SKM-1 (cell line): ENCODE data around the gene PPIF.

Source experiments
- DNase-seq: peaks from one replicate; lab custom pipeline; 2025; ENCODE audit not compliant: unreplicated experiment; lab: John Stamatoyannopoulos, UW

Gene PPIF

DNA sequence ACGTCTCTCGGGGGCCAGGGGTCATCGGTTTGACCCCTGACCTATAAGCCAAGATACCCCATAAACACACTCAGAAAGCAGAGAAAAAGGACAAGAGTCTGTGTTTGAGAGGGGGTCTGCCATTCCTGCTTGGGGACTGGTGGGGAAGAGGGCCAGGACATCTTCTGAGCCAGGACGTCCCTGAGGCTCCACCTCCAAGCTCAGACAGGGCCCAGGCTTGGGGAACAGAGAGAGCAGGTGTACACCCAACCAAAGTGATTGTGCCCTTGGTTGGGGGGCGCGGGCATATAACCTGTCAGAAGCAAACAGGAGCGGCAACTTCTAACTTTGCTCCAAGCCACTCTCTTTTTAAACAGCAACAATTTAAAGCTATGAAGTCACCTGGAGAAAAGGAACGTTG is 33.9 kb upstream of the PPIF start:
- no peak for DNase-seq

DNA sequence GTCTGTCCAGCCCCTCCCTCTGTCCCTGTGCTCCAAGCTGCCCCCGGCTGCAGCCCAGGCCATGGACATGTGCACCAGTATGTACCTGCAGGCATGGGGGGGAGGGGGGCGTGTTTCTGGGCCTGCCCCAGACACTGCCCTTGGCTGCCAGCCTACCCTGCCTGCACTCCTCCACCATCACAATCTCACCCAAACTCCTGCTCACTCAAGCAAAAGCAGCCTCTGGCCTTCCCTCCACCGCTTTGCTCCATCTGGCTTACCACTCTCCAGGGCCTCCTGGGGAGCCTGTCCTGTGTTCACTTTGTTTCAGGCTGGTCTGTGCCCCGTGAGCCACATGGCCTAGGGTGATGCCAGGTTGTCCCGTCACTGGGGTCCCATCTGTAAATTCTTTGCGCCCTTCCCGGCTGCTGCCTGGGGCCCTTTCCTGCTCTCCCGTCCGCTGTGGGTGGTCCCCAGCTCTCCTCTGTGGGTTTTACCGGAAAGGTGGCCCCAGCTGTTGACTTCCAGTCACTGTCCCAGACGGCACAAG is 33.3 kb upstream of the PPIF start:
- DNase-seq = no peak

DNA sequence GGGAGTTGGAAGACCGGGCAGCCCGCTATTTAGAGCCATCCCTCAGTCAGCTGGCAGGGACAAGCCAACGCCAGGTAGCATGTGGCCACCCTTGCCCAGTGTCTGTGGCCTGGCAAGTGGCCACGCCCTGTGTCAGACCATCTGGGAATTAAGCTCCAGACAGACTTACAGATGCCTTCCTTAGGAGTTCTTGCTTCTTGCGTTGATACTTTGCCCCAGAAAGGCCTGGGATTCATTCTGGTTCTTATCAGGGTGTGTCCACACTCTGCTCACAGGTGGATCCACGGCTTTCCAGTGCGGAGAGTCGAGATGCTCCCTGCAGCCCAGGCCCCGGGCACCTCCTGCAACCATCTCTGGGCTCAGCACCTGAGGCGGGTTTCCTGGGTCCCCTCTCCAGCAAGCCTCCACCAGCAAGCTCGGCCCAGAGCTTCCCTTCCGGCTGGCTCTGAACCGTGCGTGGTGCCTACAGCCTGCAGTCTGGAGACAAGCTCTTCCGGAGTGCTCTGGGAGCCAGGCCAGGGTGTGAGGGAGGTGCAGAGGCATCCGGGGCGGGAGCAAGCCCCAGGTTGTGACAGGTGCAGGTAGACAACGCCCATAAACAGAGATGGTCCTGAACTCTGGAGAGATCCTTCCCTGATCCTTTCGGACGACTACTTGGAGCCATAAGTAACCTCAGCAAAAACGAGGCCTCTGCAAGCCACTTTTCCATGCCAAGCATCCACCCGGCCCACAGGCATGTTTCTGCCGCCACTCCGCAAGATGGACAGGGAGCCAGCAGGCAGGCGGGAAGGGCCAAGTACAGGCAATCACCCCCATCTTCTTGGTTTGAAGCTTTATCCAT is 32.3 kb upstream of the PPIF start:
- DNase-seq = no peak

DNA sequence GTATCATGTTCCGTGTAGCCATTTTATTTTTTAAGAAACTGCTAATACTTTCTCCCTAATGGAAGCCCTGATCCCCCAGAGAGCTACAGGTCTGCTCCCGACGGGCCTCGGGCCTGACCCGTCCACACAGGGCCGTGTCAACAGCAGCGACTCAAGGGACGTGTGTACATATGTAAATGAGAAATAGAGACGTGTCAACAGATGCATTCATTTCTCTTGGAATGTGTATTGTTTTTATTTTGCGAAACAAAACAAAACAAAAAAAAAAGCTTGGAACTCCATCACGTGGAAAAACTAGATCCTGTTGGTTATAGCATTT is 31.7 kb upstream of the PPIF start:
- no peak for DNase-seq

DNA sequence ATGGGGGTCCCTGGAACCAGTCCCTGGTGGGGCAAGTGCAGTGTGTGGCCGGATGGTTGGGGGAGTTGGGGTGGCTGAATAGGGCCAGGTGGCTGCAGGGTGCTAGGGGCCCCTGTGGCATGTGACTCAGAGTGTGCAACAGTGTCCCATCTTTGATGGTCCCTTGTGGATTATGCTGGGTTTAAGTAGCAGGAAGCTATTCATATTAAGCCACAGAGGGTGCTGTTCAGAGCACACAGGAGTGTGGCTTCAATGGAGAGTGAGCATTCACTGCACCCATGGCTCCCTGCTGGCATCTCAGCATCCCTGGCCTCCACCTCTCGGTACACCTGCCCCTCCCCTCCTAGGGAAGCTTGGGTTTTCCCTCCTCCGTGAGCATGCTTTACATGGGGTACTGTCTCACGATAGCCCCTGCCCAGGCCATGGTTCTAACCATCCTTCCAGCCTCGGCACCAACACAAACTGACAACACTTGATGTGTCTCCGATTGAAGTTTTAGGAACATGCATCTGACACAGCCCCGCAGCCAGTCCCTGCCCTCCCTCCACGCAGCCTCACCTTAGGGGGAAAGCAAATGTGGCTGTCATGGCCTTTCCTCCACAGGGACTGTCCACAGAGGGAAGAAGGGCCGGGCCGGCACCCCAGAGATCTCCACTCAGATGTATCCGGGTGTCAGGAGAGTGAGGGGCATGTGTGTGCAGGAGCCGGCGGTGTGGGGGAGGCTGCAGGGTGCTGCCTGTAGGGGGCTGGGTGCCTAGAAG is 30.4 kb upstream of the PPIF start:
- DNase-seq = no peak

DNA sequence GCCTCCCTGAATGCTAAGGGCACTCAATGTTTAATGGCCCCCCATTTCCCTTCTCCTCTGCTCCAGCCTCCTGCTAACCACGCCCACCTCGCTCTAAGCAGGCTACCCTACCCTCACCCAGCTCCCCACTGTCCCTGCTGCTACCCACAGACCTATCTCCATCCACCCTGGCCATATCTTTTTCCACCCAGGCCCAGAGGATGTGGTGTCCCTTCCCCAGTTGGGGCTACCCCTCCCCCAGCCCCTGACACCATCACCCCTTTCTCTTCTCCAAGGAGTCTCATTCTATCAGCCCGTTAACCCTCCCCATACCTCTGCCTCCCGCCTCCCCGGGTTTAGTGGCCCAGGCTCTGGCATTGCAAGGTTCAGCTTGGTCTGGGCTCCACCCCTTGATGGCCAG is 28.9 kb upstream of the PPIF start:
- DNase-seq = no peak

DNA sequence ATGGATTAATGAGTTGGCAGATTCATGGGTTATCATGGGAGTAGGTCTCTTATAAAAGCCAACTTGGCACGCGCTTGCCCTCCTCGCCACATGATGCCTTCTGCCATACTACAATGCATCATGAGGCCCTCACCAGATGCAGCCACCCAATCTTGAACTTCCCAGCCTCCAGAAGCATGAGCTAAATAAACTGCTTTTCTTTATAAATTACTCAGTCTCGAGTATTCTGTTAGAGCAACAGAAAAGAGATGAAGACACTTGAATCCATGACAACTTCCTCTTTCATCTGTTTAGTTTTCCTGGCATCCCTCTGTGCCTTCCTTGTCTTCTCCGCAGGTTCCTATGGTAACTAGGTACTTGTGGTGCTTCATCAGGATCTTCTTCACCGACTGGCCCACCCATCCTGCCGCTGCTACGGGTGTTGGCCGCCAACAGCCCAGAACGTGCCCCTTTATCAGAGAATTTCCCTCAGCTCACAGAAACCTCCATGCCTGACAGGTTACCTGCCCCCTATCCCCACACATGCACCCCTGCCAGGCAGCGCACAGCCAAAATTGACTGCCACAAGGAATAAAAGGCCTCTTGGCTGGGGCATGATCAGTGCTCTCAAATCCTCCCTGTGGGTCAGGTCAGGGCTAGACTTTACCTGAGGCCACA is 28.0 kb upstream of the PPIF start:
- no peak for DNase-seq

DNA sequence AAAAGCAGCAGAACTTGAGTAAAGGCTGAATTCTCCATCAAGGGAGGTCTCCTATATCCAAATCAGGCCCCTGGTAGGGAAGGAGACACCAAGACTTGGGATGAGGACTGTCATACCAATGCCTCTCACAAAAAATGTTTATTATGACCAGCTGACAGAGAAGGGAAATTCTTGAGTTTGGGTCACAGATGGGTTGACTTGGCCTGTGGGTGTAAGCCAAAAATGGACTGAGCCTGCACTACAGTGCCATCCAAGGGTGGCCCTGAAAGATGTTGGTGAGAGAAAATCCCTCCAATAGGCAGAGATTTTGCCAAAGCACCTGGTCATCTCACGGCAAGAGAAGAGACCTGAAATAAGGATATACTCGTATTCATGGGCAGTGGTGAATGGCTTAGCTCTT is 27.0 kb upstream of the PPIF start:
- no peak for DNase-seq

DNA sequence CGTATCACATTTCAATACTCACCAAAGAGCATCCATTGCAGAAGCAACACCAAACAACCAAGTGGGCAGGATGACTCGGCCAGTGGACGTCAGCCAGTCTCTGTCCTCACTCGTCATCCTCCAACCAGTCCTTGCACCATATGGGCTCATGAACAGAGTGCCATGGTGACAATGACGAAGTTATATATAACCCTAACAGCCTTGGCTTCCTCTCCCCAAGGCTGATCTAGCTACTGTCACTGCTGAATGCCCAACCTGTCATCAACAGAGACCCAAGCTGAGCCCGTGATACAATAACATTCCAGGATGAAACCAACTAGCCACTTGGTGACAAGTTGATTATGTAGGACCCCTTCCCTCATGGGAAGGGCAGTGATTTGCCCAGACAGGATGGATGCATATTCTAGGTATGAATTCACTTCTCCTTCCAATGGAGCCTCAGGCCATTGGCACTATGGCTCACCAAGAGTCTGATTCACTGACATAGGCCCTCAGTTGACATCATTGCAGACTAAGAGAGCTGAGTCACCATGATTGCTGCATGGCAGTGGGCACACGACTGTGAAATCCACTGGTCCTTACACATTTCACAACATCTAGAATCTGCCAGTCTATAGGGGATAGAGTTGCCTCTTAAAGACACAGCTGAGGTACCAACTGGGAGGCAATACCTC is 26.3 kb upstream of the PPIF start:
- DNase-seq = peak; percentile 56

DNA sequence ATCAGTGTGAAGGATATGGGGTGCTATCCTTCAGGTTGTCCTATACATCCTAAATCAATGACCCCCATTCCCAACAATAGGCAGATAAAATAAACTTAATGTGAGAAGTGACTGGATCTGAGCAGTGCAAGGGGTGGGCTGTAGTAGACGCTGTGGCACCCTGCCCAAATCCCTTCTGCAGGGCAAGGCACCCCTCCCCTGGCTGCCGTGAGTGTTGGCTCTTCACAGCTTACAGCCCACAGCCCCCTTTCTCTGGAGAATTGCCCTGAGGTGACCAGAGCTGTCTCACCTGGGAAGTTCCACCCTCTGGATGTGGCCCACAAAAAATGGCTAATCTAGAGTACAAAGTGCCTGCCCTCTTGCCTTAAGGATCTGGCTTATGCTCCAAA is 25.8 kb upstream of the PPIF start:
- no peak for DNase-seq

DNA sequence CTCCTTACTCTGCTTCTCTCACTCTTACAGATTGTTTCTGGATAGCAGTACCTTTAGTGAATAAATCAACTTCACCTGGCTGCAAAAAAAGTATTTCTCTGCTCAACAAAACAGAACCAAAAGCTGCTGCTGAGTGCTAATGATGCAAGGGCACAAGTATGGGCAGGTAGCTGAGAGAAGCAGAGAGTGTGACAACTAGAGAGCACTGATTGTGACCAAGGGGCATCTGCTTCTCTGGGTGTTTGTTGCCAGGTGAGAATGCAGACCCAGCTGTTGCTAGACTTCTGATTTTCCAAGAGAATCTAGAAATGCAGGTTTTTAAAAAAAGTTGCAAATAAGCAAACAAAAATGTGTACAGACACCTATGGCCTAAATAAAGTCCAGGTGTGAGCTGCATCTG is 25.3 kb upstream of the PPIF start:
- no peak for DNase-seq

DNA sequence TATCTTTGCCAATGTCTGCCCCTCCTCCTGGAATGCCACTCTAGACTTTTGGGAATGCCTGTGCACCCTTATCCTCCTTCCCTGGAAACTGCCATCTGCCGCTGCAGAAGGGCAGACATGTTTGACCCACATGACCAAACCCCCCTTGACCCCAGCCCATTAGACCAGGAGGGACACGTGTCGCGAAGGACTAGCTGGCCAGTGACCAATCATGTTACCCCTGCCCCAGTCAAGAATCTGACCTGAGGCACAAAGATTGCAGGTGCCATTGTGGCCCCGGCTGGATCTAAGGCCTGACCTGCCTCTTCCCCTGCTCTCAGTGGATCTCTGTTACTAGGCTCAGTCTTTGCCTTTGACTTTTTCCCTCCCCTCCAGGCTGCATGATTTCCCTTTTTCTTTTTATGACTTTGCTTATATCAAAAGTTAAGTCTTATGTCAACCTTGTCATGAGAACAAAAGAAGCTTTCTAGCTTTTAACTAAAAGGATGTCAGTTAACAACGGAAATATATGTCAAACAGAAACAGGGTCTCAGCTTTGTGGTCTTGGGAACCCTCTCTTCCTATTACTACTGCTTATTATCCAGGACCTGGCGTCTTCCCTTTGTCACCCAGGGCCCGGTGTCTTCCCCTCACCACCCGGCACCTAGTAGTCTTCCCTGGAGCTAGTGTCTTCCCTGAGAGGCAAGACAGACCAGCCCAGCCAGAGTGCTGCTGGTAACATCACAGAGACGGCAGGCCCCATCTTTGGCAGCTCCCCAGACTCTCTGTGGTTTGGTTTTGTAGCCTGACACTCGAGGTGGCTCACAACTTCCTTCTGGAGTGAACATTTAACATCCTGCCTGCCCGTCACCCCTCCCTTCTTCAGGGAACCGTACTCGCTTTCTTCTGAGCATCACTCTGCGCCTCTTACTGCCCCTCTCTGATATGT is 24.4 kb upstream of the PPIF start:
- DNase-seq = peak; percentile 72

DNA sequence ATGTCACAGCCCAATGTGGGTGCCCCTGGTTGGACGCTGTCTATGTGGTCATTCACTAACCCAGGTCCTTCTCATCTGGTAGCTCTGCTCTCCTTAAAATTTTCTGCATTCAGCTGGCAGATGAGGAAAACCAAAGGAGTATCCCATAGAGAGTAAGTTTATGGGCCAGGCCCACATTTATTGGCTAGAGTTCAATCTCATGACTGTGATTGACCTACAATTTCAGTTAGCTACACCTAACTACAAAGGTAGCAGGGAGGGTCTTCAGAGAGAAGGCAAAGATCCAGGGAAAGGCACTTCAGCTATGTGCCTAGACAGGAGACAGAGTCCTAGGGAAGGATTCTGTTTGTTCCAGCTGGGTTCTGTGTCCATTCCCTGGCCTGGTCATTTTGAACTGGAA is 23.7 kb upstream of the PPIF start:
- DNase-seq = no peak

DNA sequence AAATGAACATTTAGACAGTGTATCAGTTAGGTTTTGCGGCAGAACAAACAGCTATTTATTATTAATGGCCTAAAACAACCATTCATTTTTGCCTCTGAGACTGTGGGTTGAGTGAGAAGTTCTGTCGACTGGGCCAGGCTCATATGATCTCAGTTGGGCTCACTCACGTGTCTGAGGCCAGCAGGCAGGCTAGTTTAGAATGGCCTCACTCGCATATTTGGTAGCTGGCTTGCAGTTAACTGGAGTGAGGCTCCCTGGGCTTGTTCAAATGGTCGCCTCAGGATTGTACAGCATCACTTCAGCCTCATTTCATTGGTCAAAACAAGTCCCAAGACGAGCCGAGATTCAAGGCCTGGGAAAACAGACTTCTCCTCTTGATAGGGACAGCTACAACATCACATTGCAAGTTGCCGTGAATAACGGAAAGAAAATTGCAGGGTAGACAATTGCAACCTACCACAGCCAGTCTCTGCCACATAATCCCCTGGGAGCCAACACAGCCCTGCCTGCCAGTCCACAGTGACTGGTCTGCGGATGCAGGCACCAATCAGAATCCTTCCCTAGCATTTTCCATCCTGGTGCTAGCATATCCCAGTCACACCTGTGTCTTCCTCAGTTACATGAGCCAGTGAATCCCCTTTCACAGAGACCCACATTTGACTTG is 23.1 kb upstream of the PPIF start:
- DNase-seq = no peak

DNA sequence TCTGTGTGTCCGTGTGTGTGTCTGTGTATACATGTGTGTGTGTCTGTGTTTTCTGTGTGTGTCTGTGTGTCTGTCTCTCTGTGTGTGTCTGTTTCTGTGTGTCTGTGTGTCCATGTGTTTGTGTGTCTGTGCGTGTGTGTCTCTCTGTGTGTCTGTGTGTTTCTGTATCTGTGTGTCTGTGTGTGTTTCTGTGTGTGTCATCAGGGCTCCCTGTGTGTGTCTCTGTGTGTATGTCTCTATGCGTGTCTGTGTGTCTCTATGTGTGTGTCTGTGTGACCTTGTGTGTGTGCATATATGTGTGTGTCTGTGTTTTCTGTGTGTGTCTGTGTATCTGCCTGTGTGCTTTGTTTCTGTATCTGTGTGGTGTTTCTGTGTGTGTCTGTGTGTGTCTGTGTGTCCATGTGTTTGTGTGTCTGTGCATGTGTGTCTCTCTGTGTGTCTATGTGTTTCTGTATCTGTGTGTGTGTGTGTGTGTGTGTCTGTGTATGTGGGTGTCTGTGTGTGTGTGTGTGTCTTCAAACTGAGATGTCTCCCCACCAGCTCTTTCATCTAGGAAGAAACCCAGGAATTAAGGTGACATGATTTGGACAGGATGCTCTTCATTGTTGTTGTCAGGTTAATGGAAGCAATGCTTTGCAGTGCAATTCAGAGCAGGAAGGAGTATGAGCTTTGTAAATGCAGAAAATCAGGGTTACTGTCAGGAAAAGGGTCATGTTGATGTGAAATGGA is 20.7 kb upstream of the PPIF start:
- DNase-seq = no peak

DNA sequence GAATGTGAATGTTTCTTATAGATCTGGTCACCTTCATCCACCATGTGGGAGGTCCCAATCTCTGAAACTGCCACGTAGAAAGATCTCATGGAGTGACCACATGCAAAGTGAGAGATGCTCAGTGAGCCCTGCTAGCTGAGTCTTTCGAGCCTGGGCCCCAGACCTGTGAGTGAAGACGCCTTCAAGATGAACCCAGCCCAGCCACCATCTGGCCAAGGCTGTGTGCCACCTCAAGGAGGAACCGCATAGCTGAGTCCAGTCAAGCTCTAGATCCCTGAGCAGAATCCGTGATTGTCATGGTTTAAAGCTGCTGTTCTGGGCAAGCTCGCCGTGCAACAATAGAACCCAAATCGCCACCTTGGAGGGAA is 20.2 kb upstream of the PPIF start:
- no peak for DNase-seq

DNA sequence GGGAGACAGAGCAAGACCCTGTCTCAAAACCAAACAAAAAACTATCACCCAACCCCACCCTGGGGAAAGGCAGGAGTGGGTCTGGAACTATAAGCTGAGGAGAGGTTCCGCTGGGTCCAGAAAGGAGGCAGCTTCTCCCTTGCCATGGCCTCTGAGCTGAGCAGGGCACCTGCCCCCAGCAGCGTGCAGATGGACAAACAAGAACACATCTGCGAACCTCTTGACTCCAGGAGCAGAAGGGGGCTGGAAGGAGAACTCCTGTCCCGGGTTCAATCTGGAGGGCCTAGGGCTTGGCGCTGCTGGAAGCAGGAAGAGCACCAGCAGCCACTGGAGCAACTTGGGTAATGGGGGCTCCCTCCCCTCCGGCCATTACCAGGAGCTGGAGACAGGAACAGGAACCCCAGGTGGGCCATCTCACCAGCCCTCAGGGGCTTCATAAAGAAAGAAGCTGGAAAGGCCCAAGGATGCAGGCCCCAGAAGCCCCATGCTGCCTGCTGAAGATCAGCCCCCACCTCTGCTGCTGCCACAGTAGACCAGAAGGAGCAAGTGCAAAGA is 19.0 kb upstream of the PPIF start:
- no peak for DNase-seq

DNA sequence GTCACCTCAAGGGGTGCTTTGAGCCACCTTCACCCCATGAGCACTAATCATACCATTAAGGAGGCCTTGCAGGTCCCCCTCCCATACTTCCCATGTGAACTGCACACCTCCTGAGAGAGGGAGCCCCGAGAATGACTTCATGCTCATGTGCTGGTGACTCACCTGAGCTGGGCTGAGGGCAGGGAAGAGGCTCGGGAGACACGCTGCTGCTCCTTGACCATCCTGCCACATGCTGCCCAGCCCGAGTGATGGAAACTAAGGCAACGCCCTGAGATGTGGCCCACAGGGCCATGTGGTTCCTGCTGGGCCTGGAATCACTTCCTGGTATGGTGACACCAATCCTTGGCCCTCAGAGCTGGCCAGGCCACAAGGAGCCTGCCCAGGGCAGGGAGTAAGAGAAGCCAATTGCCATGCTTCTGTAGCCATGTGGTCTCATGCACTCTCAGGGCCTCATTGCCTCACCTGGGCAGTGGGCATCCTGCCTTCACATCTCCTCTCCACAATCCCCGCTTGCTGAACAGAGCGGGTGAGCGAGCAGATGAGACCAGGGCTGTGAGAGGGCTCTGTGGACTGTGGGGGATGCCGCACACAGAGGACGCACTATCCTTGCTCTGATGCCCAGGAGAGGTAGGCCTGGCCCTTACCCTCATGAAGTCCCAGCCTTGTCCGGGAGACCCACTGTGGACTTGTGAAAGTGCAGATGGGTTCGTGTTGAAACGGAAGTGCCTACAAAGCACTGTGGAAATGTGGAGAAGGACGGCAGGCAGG is 18.3 kb upstream of the PPIF start:
- no peak for DNase-seq
